GM18868 (cell line): Measurements from ENCODE around the gene ADD2.
"Not testable (repeated sequence)": the region's sequence is repeated elsewhere in the genome, so short reads cannot be mapped to it uniquely, and the experiment has no call there.

Experiments used
- ATAC-seq: cut with Tn5 transposase; IDR thresholded peaks from one replicate; pipeline ENCODE4 v1.9.1; 2021; ENCODE audit warnings: mild to moderate bottlenecking, moderate library complexity; ENCODE audit not compliant: unreplicated experiment

The ADD2 gene

GRCh38 chr2:70767699-70768589 is at the start of gene ADD2:
Gene ADD2, minus strand, starts transcription at chr2:70768200. Its CDS starts 61,792 bp downstream, at chr2:70706408.
- peak; percentile 52 for ATAC-seq

GRCh38 chr2:70817284-70817954 is 49.4 kb upstream of the ADD2 start:
- no peak for ATAC-seq

- ATAC-seq = no peak
Observed at GRCh38 chr2:70816726-70817125, 48.7 kb upstream of the ADD2 start.

DNA sequence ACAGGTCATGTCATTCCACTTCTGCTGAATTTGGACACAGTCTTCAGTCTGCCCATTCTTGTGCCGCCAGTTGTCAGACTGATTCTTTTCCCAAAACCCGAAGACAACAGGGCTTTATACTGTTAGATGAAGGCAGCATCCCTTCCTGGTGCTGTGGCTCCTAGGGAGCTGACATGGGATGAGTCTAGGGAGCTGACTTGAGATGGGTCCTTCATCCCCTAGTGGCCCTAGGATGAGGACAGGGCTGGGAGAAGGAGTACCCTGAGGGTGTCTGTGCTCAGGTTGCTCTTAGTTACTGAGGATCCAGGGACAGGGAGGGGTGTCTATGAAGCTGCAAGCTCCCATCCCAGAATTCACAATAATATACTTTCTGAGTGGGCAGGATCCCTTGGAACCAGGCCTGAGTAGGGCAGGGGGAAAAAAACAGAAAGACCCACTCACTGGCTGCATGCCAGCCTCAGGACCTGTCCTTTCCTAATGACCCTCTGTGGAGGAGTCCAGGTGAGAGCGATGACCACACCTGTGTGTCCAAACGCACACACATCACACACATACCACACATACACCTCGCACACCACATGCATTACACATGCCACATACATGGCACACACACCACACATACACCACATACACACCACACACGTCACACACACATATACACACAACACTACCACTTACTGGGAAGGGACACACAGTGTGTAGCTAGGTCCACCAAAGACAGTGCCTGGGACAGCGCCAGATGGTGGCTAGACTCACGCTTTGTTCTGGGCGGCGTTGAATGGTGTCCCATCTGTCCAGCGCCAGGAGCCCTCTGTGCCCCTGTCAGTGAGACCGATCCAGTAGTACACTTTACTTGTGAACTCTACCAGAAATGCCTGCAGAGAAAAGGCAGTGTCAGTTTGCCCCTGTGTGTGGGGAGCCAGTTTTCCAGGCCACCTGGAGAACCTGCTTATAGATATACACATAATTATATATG is 41.3 kb upstream of the ADD2 start:
- ATAC-seq = no peak

DNA sequence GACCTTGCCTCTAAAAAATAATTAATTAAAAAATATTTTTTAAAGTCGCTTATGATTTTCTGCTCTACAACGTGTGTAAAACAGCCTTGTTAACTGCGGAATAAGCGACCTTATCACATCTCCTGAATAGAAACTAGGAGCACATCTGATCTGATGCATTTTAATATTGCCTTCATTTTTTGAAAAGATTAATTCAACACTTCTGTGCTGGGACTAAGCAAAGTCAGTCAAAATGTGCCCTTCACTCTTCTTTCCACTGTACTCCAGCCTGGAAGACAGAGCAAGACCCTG is 39.8 kb upstream of the ADD2 start:
- no peak for ATAC-seq

GRCh38 chr2:70807102-70807827 is 39.3 kb upstream of the ADD2 start:
- no peak for ATAC-seq

DNA sequence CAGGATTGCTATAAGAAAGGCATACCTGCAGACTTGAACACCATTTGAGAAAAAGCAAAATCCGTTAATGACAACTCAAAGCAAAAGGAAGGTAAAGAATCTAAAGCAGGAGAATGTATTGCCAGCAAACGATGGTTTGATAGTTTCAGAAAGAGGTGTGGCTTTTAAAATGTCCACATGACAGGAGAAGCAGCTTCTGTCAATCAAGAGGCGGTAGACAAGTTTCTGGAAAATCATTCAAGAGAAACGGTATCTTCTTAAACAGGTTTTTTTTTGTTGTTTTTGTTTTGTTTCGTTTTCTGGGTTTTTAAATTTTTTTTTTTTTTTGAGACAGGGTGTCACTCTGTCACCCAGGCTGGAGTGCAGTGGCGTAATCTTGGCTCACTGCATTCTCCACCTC is 38.6 kb upstream of the ADD2 start:
- no peak for ATAC-seq

DNA sequence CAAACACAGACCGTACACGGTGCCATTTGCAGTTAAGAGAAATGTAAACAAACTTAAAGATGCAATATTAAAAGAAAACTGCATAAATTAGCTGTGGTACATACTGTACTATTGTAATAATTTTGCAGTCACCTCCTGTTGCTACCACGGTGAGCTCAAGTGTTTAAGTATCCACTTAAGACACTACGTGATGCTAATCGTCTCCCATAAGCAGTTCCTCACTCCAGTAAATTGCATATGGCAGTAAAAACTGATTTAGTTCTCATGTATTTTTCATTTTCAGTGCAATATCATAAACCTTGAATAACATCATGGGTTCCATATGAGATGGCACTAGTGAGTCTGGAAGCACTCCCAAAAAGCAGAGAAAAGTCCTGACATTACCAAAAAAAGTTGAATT is 38.0 kb upstream of the ADD2 start:
- ATAC-seq = no peak

GRCh38 chr2:70801607-70802263 is 33.7 kb upstream of the ADD2 start:
- ATAC-seq = no peak

DNA sequence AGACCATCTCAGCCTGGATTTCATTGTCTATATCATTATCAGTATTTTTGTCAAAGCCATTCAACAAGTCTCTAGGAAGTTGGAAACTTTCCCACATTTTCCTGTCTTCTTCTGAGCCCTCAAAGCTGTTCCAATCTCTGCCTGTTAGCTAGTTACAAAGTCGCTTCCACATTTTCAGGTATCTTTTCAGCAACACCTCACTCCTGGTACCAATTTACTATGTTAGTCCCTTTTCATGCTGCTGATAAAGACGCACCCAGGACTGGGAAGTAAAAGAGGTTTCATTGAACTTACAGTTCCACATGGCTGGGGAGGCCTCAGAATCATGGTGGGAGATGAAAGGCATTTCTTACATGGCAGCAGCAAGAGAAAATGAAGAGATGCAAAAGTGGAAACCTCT is 31.7 kb upstream of the ADD2 start:
- no peak for ATAC-seq

- ATAC-seq = not testable (repeated sequence)
Observed at GRCh38 chr2:70797996-70798395, 30.0 kb upstream of the ADD2 start.

- no peak for ATAC-seq
Observed at GRCh38 chr2:70797506-70797905, 29.5 kb upstream of the ADD2 start.

- ATAC-seq = no peak
Observed at GRCh38 chr2:70796262-70796661, 28.3 kb upstream of the ADD2 start.

GRCh38 chr2:70795164-70795995 is 27.4 kb upstream of the ADD2 start:
- no peak for ATAC-seq

DNA sequence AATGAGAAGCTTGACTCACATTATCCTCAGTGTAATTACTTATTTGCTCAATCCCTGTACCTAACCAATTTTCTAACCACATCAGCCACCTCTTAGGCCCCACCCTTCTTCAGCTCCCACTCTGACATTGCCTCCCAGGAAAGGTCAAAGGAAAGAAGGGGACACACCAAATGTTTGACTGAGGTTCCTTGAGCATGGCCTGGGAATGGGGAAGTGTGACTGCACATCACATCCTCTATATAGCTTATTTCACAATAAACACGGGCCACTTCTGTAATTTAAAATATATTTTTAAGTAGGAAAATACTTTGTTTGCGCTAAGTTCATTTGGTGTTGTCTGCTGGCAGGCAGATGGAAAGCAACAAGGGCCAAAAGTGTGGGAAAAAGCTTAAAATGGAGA is 25.4 kb upstream of the ADD2 start:
- no peak for ATAC-seq

GRCh38 chr2:70790136-70790828 is 22.3 kb upstream of the ADD2 start, which contains the start of gene FIGLA:
Gene FIGLA, minus strand, starts transcription at chr2:70790643. Its CDS starts 5 bp downstream, at chr2:70790638.
- no peak for ATAC-seq

GRCh38 chr2:70789304-70790135 is 21.5 kb upstream of the ADD2 start:
- ATAC-seq = no peak
